ENCODE data around the gene MN1.

The MN1 gene

DNA sequence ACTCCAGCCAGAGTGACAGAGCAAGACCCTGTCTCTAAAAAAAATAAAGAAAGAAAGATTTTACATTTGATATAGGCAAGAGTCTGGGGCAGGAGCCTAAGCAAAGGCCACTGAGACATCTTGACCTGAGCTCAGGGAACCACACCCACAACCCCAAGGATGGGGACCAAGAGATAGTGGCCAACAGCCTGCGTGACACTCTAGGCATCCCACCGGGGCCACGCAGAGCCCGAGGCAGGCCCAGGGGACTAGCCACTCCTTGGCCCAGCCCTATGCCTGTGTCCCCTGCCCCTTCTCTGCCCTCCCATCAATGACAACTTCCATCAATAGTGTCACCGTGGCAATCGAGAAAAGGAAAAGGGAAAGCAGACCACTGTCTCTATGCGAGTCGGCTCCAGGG is 41.1 kb downstream of the MN1 start:
- Histone ChIP-seq H3K27ac (ENCODE audit: low read depth, low read length) (no peak overlapping the region), H2AFZ (ENCODE audit: low read depth, low read length, severe bottlenecking) (no peak overlapping the region), H3K4me3 (ENCODE audit: insufficient read depth, low read length, poor library complexity, severe bottlenecking) (no peak overlapping the region), H4K20me1 (ENCODE audit: low read depth, low read length) (no peaks in the 10 kb centered on the region), H3K9me2 (replicated peaks; ENCODE audit: insufficient read depth, low read length) (no peaks in the 10 kb centered on the region), H3K79me2 (ENCODE audit: insufficient read depth, low read length) (no peaks in the 10 kb centered on the region), H3K4me2 (ENCODE audit: low read depth, low read length, poor library complexity, severe bottlenecking) (no peak overlapping the region), H3F3A (ENCODE audit: insufficient read depth) (no peaks in the 10 kb centered on the region), H3K27me3 (ENCODE audit: low read length) (no peaks in the 10 kb centered on the region), H3K9me3 (ENCODE audit: insufficient read depth, low read length) (no peaks in the 10 kb centered on the region), H3K36me3 (ENCODE audit: low read length) (no peaks in the 10 kb centered on the region), H3K9ac (ENCODE audit: low read length) (no peak overlapping the region)
- TF ChIP-seq EZH2phosphoT487 (conservative IDR thresholded peaks at IDR 0.05; ENCODE audit: low read length) (no peak), CTCF (IDR thresholded peaks at IDR 0.05; ENCODE audit: insufficient read depth, low read length, poor library complexity, severe bottlenecking) (no peak)

DNA sequence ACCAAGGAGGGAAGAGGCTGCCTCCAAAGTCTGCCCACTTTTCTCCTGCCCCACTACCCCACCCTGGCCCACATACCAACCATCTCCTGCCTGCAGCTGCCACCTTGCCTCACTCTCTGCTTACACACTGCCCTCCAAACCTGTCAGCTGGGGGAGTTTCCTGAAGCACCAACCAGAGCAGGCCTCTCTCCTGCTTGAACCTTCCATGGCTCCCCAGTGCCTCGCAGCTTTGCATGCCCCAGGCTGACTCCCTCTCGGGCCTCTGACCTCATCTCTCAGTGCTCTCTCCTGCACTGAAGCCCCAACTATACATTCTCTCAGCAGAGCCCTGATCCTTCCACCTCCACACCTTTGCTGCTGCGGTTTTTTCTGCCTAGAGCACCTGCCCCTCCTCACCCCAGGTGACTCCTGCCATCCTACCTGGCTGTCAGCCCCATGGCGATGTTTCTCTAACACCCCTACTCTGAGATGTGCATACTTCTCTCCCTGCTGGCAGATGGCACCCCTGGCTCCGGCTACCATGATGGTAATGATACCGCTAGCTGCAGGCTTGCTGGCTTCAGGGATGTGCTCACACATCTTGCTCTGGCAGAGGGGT is 43.5 kb downstream of the MN1 start:
- no peaks in the 10 kb centered on the region for H3K9me2 ChIP-seq (replicated peaks; ENCODE audit: insufficient read depth, low read length)

GRCh38 chr22:27756212-27756660 is 45.3 kb downstream of the MN1 start:
- no peak for TF ChIP-seq CTCF (IDR thresholded peaks at IDR 0.05; ENCODE audit: insufficient read depth, low read length, poor library complexity, severe bottlenecking)
- TF ChIP-seq EZH2phosphoT487 (conservative IDR thresholded peaks at IDR 0.05; ENCODE audit: low read length): no peak
- Histone ChIP-seq H3K9ac (ENCODE audit: low read length) (no peak overlapping the region), H2AFZ (ENCODE audit: low read depth, low read length, severe bottlenecking) (no peak overlapping the region), H3K9me3 (ENCODE audit: insufficient read depth, low read length) (no peaks in the 10 kb centered on the region), H3K36me3 (ENCODE audit: low read length) (no peaks in the 10 kb centered on the region), H3F3A (ENCODE audit: insufficient read depth) (no peaks in the 10 kb centered on the region), H4K20me1 (ENCODE audit: low read depth, low read length) (no peaks in the 10 kb centered on the region), H3K4me3 (ENCODE audit: insufficient read depth, low read length, poor library complexity, severe bottlenecking) (no peak overlapping the region), H3K9me2 (replicated peaks; ENCODE audit: insufficient read depth, low read length) (no peaks in the 10 kb centered on the region), H3K79me2 (ENCODE audit: insufficient read depth, low read length) (no peaks in the 10 kb centered on the region), H3K27ac (ENCODE audit: low read depth, low read length) (no peak overlapping the region), H3K27me3 (ENCODE audit: low read length) (peaks cover 3% of the 10 kb centered on the region; the same call in 1 of the 2 replicates), H3K4me2 (ENCODE audit: low read depth, low read length, poor library complexity, severe bottlenecking) (no peak overlapping the region)

More for the DNA sequence above, 43.5 kb downstream of the MN1 start:
- no peaks in the 10 kb centered on the region for H3K36me3 ChIP-seq (ENCODE audit: low read length)
- no peak overlapping the region for H3K27ac ChIP-seq (ENCODE audit: low read depth, low read length)
- no peak overlapping the region for H3K9ac ChIP-seq (ENCODE audit: low read length)
- H3K4me3 ChIP-seq (ENCODE audit: insufficient read depth, low read length, poor library complexity, severe bottlenecking): no peak overlapping the region
- H3K79me2 ChIP-seq (ENCODE audit: insufficient read depth, low read length): no peaks in the 10 kb centered on the region
- H2AFZ ChIP-seq (ENCODE audit: low read depth, low read length, severe bottlenecking): no peak overlapping the region
- no peaks in the 10 kb centered on the region for H4K20me1 ChIP-seq (ENCODE audit: low read depth, low read length)
- H3F3A ChIP-seq (ENCODE audit: insufficient read depth): no peaks in the 10 kb centered on the region
- no peak for TF ChIP-seq CTCF (IDR thresholded peaks at IDR 0.05; ENCODE audit: insufficient read depth, low read length, poor library complexity, severe bottlenecking)
- TF ChIP-seq EZH2phosphoT487 (conservative IDR thresholded peaks at IDR 0.05; ENCODE audit: low read length): no peak
- no peak overlapping the region for H3K4me2 ChIP-seq (ENCODE audit: low read depth, low read length, poor library complexity, severe bottlenecking)
- peaks cover 3% of the 10 kb centered on the region; the same call in 1 of the 2 replicates for H3K27me3 ChIP-seq (ENCODE audit: low read length)
- H3K9me3 ChIP-seq (ENCODE audit: insufficient read depth, low read length): no peaks in the 10 kb centered on the region

Measured in SU-DHL-6 (cell line).